Adrenal gland (tissue), 12 donors: ENCODE measurements around the gene ABHD6. TPM values are rescaled to one million over a fixed set of nuclear protein-coding genes. Genes with fewer than 3 reads are reported as not detected.

Experiments used
- DNase-seq, 7 donors: peaks; one replicate each; pipeline ENCODE4 v3.0.0-alpha.2; 2019 to 2020
- H3K27ac ChIP-seq, 5 donors: fragments of 200-600 bp; sonication (generic) in 4 of 5; 1 replicate in 3 of 5; 2 replicates in 2 of 5; pipeline versions ENCODE4 v1.5.1 to v1.8.0; 2016 to 2020; ENCODE audit warnings: mild to moderate bottlenecking in 1 of 5
- H3K27me3 ChIP-seq: fragments of 200-600 bp; 2 replicates; pipeline ENCODE4 v1.8.0; 2021
- H3K36me3 ChIP-seq, 2 donors: fragments of 200-600 bp; replicated peaks in 1 of 2; 1 replicate in 1 of 2; 2 replicates in 1 of 2; pipeline versions ENCODE4 v1.5.1 to v1.8.0; 2018 to 2022
- H3K4me1 ChIP-seq, 2 donors: fragments of 200-600 bp; replicated peaks in 1 of 2; 1 replicate in 1 of 2; 2 replicates in 1 of 2; pipeline versions ENCODE4 v1.5.1 to v1.8.0; 2018 to 2021
- H3K4me3 ChIP-seq, 4 donors: fragments of 200-600 bp; sonication (generic) in 3 of 4; one replicate each; pipeline ENCODE4 v1.5.1; 2016 to 2018
- H3K9me3 ChIP-seq, 3 donors: fragments of 200-600 bp; sonication (generic) in 1 of 3; replicated peaks in 1 of 3; 1 replicate in 2 of 3; 2 replicates in 1 of 3; pipeline versions ENCODE4 v1.5.1 to v1.8.0; 2016 to 2021
- CTCF ChIP-seq, 6 experiments: fragments of 450-650 bp in 4 of 6; fragments of 200-600 bp in 2 of 6; sonication (generic) in 1 of 6; IDR thresholded peaks; 1 replicate in 5 of 6; 2 replicates in 1 of 6; pipeline versions ENCODE4 v1.5.1 to v1.8.0; 2016 to 2021; ENCODE audit warnings: antibody characterized with exemption in 6 of 6, mild to moderate bottlenecking in 2 of 6, moderate library complexity in 1 of 6
- POLR2A ChIP-seq, 2 donors: fragments of 450-650 bp; IDR thresholded peaks; one replicate each; pipeline ENCODE4 v1.6.1; 2017; ENCODE audit warnings: antibody characterized with exemption in 2 of 2, mild to moderate bottlenecking in 2 of 2, moderate library complexity in 1 of 2
- WGBS, 4 donors: extraction: QIAGEN DNeasy Blood & Tissue Kit in 2 of 4; methylation state at CpG; one replicate each; pipeline versions ENCODE4 v1.1.5 to v1.1.7; 2013 to 2017; 5-methylcytosine and 5-hydroxymethylcytosine counted together
- intact Hi-C, 2 donors: fragments of 100-400 bp; cut with DNase I; formaldehyde crosslinking; loops; one replicate each; pipeline versions ENCODE4 v1.14.1 to v1.15.0; 2022 to 2023
- polyA plus RNA-seq, 3 donors: library from polyadenylated mRNA; stranded (reverse); fragments of 200-250 nt in 2 of 3; fragments of 350-450 nt in 1 of 3; fragmentation: Illumina TruSeq in 1 of 3; extraction: RNeasy Lipid Tissue Mini Kit (QIAGEN cat#74804) in 1 of 3; gene quantifications; one replicate each; pipeline ENCODE4 v1.2.3, GENCODE V29; 2013 to 2014
- total RNA-seq, 9 donors: library from RNA; depleted of rRNA in 4 of 9; stranded (reverse); fragments of >200 nt in 4 of 9; fragments of 120-200 nt in 1 of 9; fragmentation: NEBNext Ultra II Directional in 1 of 9; extraction: Animal tissue kit (Norgen Biotek cat#: 25700) in 1 of 9; gene quantifications; one replicate each; pipeline versions ENCODE4 v1.1.0 to v1.2.4, GENCODE V29; 2013 to 2023
- donor health status: healthy with polysubstance abuse.
- donor health status: Bipolar disorder and iron deficiency.
- donor health status: DM: yes; HTN: yes; CAD: no.
- donor health status: DM: no; HTN: no; CAD: no.
- donor health status: DM: no; HTN: no; CAD: no.
- donor health status: DM: yes; HTN: yes; CAD: no.

The ABHD6 gene
- total and polyA plus RNA-seq, 12 donors: 10.2 to 57.3 (median 27.7) TPM

- intact Hi-C loops: loop anchor here (5.0 to 10.0 kb wide), 2 partner anchors 83 to 295 kb away; no protein-coding TSS in a partner anchor
- Histone ChIP-seq H3K36me3 (no peaks in the 10 kb centered on the region), H3K9me3 (no peaks in the 10 kb centered on the region), H3K4me1 (peaks cover 15 to 26% of the 10 kb centered on the region in 2 donors), H3K27me3 (no peaks in the 10 kb centered on the region), H3K27ac (no peak overlapping the region), H3K4me3 (no peak overlapping the region)
- DNase-seq: no peak
- TF ChIP-seq CTCF (IDR thresholded peaks at IDR 0.05): no peak
- no peak for TF ChIP-seq POLR2A (IDR thresholded peaks at IDR 0.05)
- WGBS, 4 donors: 87 to 92% (median 90%) methylated on average over 8 of the region's 8 CpGs
Measured at GRCh38 chr3:58329150-58329921, 91.7 kb downstream of the ABHD6 start.

- no peak for DNase-seq
- H3K9me3 ChIP-seq: no peaks in the 10 kb centered on the region
- 92 to 94% (median 94%) methylated on average over 5 of the region's 5 CpGs for WGBS, 4 donors
- intact Hi-C loops: loop anchor here (5.0 to 10.0 kb wide), 3 partner anchors 55 to 295 kb away; no protein-coding TSS in a partner anchor
- TF ChIP-seq CTCF (IDR thresholded peaks at IDR 0.05) (no peak), POLR2A (IDR thresholded peaks at IDR 0.05) (no peak)
- peaks cover 19 to 20% of the 10 kb centered on the region in 2 donors for H3K4me1 ChIP-seq
- no peaks in the 10 kb centered on the region for H3K36me3 ChIP-seq
- H3K27ac ChIP-seq: no peak overlapping the region
- no peak overlapping the region for H3K4me3 ChIP-seq
- no peaks in the 10 kb centered on the region for H3K27me3 ChIP-seq
Measured at GRCh38 chr3:58329922-58330413, 92.4 kb downstream of the ABHD6 start.

- DNase-seq: no peak
- WGBS, 4 donors: 73 to 90% (median 84%) methylated on average over 4 of the region's 4 CpGs
- Histone ChIP-seq H3K36me3 (no peaks in the 10 kb centered on the region), H3K27ac (no peak overlapping the region), H3K27me3 (no peaks in the 10 kb centered on the region), H3K4me3 (no peak overlapping the region), H3K4me1 (peaks cover 10 to 26% of the 10 kb centered on the region in 2 donors), H3K9me3 (no peaks in the 10 kb centered on the region)
- intact Hi-C loops: loop anchor here in 1 of 2 donors (10.0 kb wide), 1 partner anchor 53 kb away; no protein-coding TSS in a partner anchor
- no peak for TF ChIP-seq CTCF (IDR thresholded peaks at IDR 0.05)
- no peak for TF ChIP-seq POLR2A (IDR thresholded peaks at IDR 0.05)
Measured at GRCh38 chr3:58331593-58332152, 94.1 kb downstream of the ABHD6 start.

- intact Hi-C loops: loop anchor here in 1 of 2 donors (10.0 kb wide), 1 partner anchor 52 kb away; no protein-coding TSS in a partner anchor
Measured at GRCh38 chr3:58332575-58333188, 95.1 kb downstream of the ABHD6 start, which contains the start of gene PXK. PXK (plus strand) TSS chr3:58332892; CDS start chr3:58332989, 97 bp downstream.

More at GRCh38 chr3:58332575-58333188, 95.1 kb downstream of the ABHD6 start, which contains the start of gene PXK:
- Histone ChIP-seq H3K27me3 (no peaks in the 10 kb centered on the region), H3K36me3 (no peaks in the 10 kb centered on the region), H3K4me1 (peaks cover 10 to 32% of the 10 kb centered on the region in 2 donors), H3K4me3 (peak within 1 kb of the TSS in 3 of 4 donors; percentile 37 to 89 (median 54)), H3K27ac (peak within 1 kb of the TSS in 3 of 5 donors; percentile 44 to 70 (median 62)), H3K9me3 (no peaks in the 10 kb centered on the region)
- TF ChIP-seq CTCF (IDR thresholded peaks at IDR 0.05) (peak in 4 of 6 experiments; percentile 9 to 36 (median 22)), POLR2A (IDR thresholded peaks at IDR 0.05) (peak; percentile 20 to 55)
- 0 to 10% (median 1%) methylated on average over 1 to 79 of the region's 79 CpGs for WGBS, 4 donors
- DNase-seq: peak; percentile 68 to 83 (median 73)
